ENCODE results near the gene TAX1BP3. TPM values are rescaled to one million over a fixed set of nuclear protein-coding genes. Genes with fewer than 3 reads are reported as not detected.

TAX1BP3 gene
- total and polyA plus RNA-seq, 2 of the 13 experiments (the other 11 are each of a cell fraction or from before 2014, with no cell fraction given): 16.7 to 45.1 TPM

GRCh38 chr17:3641717-3642486 is 26.5 kb downstream of the TAX1BP3 start (continued):
- TF ChIP-seq FOXP4 (CRISPR knock-in tag; IDR thresholded peaks at IDR 0.05) (peak; percentile 77), FOXJ3 (CRISPR knock-in tag; IDR thresholded peaks at IDR 0.05; ENCODE audit: borderline replicate concordance) (peak; percentile 35; the same call in 1 of the 2 replicates), MLX (CRISPR knock-in tag; IDR thresholded peaks at IDR 0.05) (peak; percentile 95), LCORL (IDR thresholded peaks at IDR 0.05) (no peak), LCORL (CRISPR knock-in tag; IDR thresholded peaks at IDR 0.05) (peak; percentile 70; the same call in 1 of the 2 replicates), HOXA3 (CRISPR knock-in tag; IDR thresholded peaks at IDR 0.05) (peak; percentile 48; the same call in 1 of the 2 replicates), CEBPG (CRISPR knock-in tag; IDR thresholded peaks at IDR 0.05) (peak; percentile 70), ZNF609 (CRISPR knock-in tag; IDR thresholded peaks at IDR 0.05; ENCODE audit: borderline replicate concordance) (peak; percentile 71), NFIB (CRISPR knock-in tag; IDR thresholded peaks at IDR 0.05; ENCODE audit: borderline replicate concordance) (no peak), TEAD3 (CRISPR knock-in tag; optimal IDR thresholded peaks at IDR 0.05; ENCODE audit: borderline replicate concordance) (peak; percentile 49), SMAD9 (CRISPR knock-in tag; IDR thresholded peaks at IDR 0.05) (no peak), ZFP90 (CRISPR knock-in tag; IDR thresholded peaks at IDR 0.05; ENCODE audit: borderline replicate concordance) (no peak), FOXP1 (IDR thresholded peaks at IDR 0.05) (no peak), FOXP1 (CRISPR knock-in tag; IDR thresholded peaks at IDR 0.05) (peak; percentile 72), ZNF644 (CRISPR knock-in tag; IDR thresholded peaks at IDR 0.05; ENCODE audit: low read depth) (0 out of 2 replicates have a peak, but pooled peaks have one; percentile 37), ELF1 (CRISPR knock-in tag; IDR thresholded peaks at IDR 0.05) (peak; percentile 67), HMGXB4 (CRISPR knock-in tag; IDR thresholded peaks at IDR 0.05; ENCODE audit: borderline replicate concordance in 1 of 2, low read depth in 1 of 2) (peak in 1 of 2 experiments; percentile 46; a peak in 1 of 4 replicates), ZNF205 (CRISPR knock-in tag; IDR thresholded peaks at IDR 0.05) (0 out of 2 replicates have a peak, but pooled peaks have one; percentile 19)
- TF ChIP-seq, protein P1, sequence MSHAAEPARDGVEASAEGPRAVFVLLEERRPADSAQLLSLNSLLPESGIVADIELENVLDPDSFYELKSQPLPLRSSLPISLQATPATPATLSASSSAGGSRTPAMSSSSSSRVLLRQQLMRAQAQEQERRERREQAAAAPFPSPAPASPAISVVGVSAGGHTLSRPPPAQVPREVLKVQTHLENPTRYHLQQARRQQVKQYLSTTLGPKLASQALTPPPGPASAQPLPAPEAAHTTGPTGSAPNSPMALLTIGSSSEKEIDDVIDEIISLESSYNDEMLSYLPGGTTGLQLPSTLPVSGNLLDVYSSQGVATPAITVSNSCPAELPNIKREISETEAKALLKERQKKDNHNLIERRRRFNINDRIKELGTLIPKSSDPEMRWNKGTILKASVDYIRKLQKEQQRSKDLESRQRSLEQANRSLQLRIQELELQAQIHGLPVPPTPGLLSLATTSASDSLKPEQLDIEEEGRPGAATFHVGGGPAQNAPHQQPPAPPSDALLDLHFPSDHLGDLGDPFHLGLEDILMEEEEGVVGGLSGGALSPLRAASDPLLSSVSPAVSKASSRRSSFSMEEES (CRISPR knock-in tag; IDR thresholded peaks at IDR 0.05): peak; percentile 78
